Astrocyte of the spinal cord (primary cell): Measurements from ENCODE around the gene HMOX1.

Experiments used
- DNase-seq: peaks from one replicate; pipeline ENCODE4 v3.0.0; 2011; ENCODE audit warnings: low read depth, low spot score
- H3K4me3 ChIP-seq: 2 replicates; pipeline ENCODE4 v1.5.1; 2011; ENCODE audit warnings: low read depth, mild to moderate bottlenecking, low read length, moderate library complexity
- CTCF ChIP-seq: IDR thresholded peaks from 2 replicates; pipeline ENCODE4 v1.5.1; 2012; ENCODE audit warnings: low read depth, mild to moderate bottlenecking, low read length, inconsistent platforms
- in situ Hi-C: cut with HindIII; loops from 2 replicates; pipeline ENCODE4 v1.10.0; 2017; ENCODE audit warnings: low sequenced_read_pairs

Gene HMOX1

GRCh38 chr22:35413624-35414023 lies 32.7 kb downstream of the HMOX1 start:
- no peak overlapping the region for H3K4me3 ChIP-seq
- no peak for TF ChIP-seq CTCF
- DNase-seq, result no peak
- in situ Hi-C loops, result no loop called here

- no peak for TF ChIP-seq CTCF
- no peak overlapping the region for H3K4me3 ChIP-seq
- DNase-seq, result no peak
- in situ Hi-C loops, result no loop called here
Observed at GRCh38 chr22:35417606-35418005, 36.7 kb downstream of the HMOX1 start.

GRCh38 chr22:35418088-35418487 lies 37.2 kb downstream of the HMOX1 start:
- DNase-seq, result no peak
- TF ChIP-seq CTCF, result no peak
- in situ Hi-C loops, result no loop called here
- H3K4me3 ChIP-seq, result no peak overlapping the region

GRCh38 chr22:35418731-35419130 lies 37.8 kb downstream of the HMOX1 start:
- H3K4me3 ChIP-seq, result no peak overlapping the region
- TF ChIP-seq CTCF, result no peak
- DNase-seq, result no peak
- in situ Hi-C loops, result no loop called here

- no peak overlapping the region for H3K4me3 ChIP-seq
- no peak for DNase-seq
- in situ Hi-C loops, result no loop called here
- no peak for TF ChIP-seq CTCF
Observed at GRCh38 chr22:35419756-35420155, 38.9 kb downstream of the HMOX1 start.

- TF ChIP-seq CTCF, result no peak
Observed at GRCh38 chr22:35421121-35421520, 40.2 kb downstream of the HMOX1 start.

GRCh38 chr22:35422145-35422544 lies 41.2 kb downstream of the HMOX1 start:
- in situ Hi-C loops, result no loop called here
- no peak overlapping the region for H3K4me3 ChIP-seq
- DNase-seq, result no peak
- no peak for TF ChIP-seq CTCF

More at GRCh38 chr22:35421121-35421520, 40.2 kb downstream of the HMOX1 start:
- no peak for DNase-seq
- in situ Hi-C loops, result no loop called here
- H3K4me3 ChIP-seq, result no peak overlapping the region
